B cell (primary cell): ENCODE measurements around the gene USH1G. TPM values are rescaled to one million over a fixed set of nuclear protein-coding genes. Genes with fewer than 3 reads are reported as not detected.

Experiments
- ATAC-seq: fragments of 200-7000 bp; cut with Tn5 transposase; one replicate; pipeline ENCODE4 v1.10.0; 2021; ENCODE audit warnings: low read depth, mild to moderate bottlenecking, moderate number of reproducible peaks, moderate library complexity
- CTCF ChIA-PET: fragments of 350-600 bp; sonication (Branson Sonifier 250); formaldehyde crosslinking; loops from one replicate; lab custom pipeline; 2021; ENCODE audit warnings: antibody characterized with exemption, inconsistent platforms; lab: Charles Lee
- POLR2A ChIA-PET: fragments of 350-600 bp; sonication (Branson Sonifier 250); formaldehyde crosslinking; loops from one replicate; lab custom pipeline; 2021; ENCODE audit warnings: antibody characterized with exemption; lab: Charles Lee
- DNase-seq: peaks from one replicate; pipeline ENCODE4 v3.0.0; 2013
- H2AFZ ChIP-seq: 2 replicates; pipeline ENCODE4 v1.6.1; 2012; ENCODE audit warnings: mild to moderate bottlenecking, low read depth, low read length; ENCODE audit not compliant: insufficient read depth, poor library complexity, severe bottlenecking
- H3K27ac ChIP-seq, 2 donors: 1 replicate in 1 of 2; 2 replicates in 1 of 2; pipeline ENCODE4 v1.5.1; 2012 to 2013; ENCODE audit warnings: low read length in 2 of 2, mild to moderate bottlenecking in 2 of 2, moderate library complexity in 1 of 2
- H3K27me3 ChIP-seq, 4 experiments: fragments of 200-600 bp in 1 of 4; sonication (generic) in 1 of 4; replicated peaks in 1 of 4; 1 replicate in 2 of 4; 2 replicates in 2 of 4; pipeline versions ENCODE4 v1.6.1 to v1.7.0; 2013 to 2016; ENCODE audit warnings: low read length in 3 of 4, mild to moderate bottlenecking in 2 of 4, mixed read lengths in 1 of 4, moderate library complexity in 1 of 4; ENCODE audit not compliant: insufficient read depth in 4 of 4, control insufficient read depth in 3 of 4; ENCODE audit errors: control extremely low read depth in 1 of 4
- H3K36me3 ChIP-seq, 2 experiments: replicated peaks in 1 of 2; 1 replicate in 1 of 2; 2 replicates in 1 of 2; pipeline versions ENCODE4 v1.6.1 to v1.7.1; 2013; ENCODE audit warnings: low read length in 1 of 2; ENCODE audit not compliant: insufficient read depth in 2 of 2, control insufficient read depth in 1 of 2; ENCODE audit errors: control extremely low read depth in 1 of 2, extremely low read depth in 1 of 2
- H3K4me1 ChIP-seq, 2 donors: fragments of 200-600 bp in 1 of 2; sonication (generic) in 1 of 2; 1 replicate in 1 of 2; 2 replicates in 1 of 2; pipeline versions ENCODE4 v1.5.1 to v1.6.1; 2013 to 2017; ENCODE audit warnings: low read length in 2 of 2; ENCODE audit not compliant: control insufficient read depth in 2 of 2, insufficient read depth in 2 of 2
- H3K4me2 ChIP-seq: replicated peaks from 2 replicates; pipeline ENCODE3; 2012; ENCODE audit warnings: mild to moderate bottlenecking, low read depth, low read length; ENCODE audit not compliant: poor library complexity, severe bottlenecking
- H3K4me3 ChIP-seq, 5 experiments: fragments of 200-600 bp in 1 of 5; sonication (generic) in 1 of 5; 1 replicate in 3 of 5; 2 replicates in 2 of 5; pipeline versions ENCODE4 v1.5.1 to v1.7.0; 2011 to 2016; ENCODE audit warnings: low read length in 4 of 5, mild to moderate bottlenecking in 4 of 5, low read depth in 2 of 5, control low read depth in 1 of 5, moderate library complexity in 1 of 5; ENCODE audit not compliant: insufficient read depth in 1 of 5; ENCODE audit errors: control extremely low read depth in 1 of 5, extremely low read depth in 1 of 5
- H3K79me2 ChIP-seq: fragments of 200-600 bp; sonication (generic); one replicate; pipeline ENCODE4 v1.6.0; 2016; ENCODE audit warnings: low read length; ENCODE audit not compliant: control insufficient read depth, insufficient read depth
- H3K9ac ChIP-seq: fragments of 200-600 bp; sonication (generic); 2 replicates; pipeline ENCODE4 v1.6.1; 2017; ENCODE audit warnings: mild to moderate bottlenecking, low read length, moderate library complexity
- H3K9me3 ChIP-seq, 3 donors: one replicate each; pipeline versions ENCODE4 v1.6.1 to v1.7.1; 2013; ENCODE audit warnings: low read length in 2 of 3; ENCODE audit not compliant: control insufficient read depth in 2 of 3, insufficient read depth in 1 of 3; ENCODE audit errors: control extremely low read depth in 1 of 3
- H4K20me1 ChIP-seq: 2 replicates; pipeline ENCODE4 v1.6.0; 2012; ENCODE audit warnings: mild to moderate bottlenecking, low read length; ENCODE audit not compliant: insufficient read depth, control insufficient read depth, poor library complexity, severe bottlenecking
- H3K27ac Mint-ChIP-seq: one replicate; pipeline ENCODE4 v1.8.0; 2021; ENCODE audit warnings: mixed read lengths
- H3K27me3 Mint-ChIP-seq: one replicate; pipeline ENCODE4 v1.8.0; 2021; ENCODE audit warnings: mixed read lengths
- H3K4me1 Mint-ChIP-seq: one replicate; pipeline ENCODE4 v1.8.0; 2021; ENCODE audit warnings: mixed read lengths
- H3K4me3 Mint-ChIP-seq: one replicate; pipeline ENCODE4 v1.8.0; 2021; ENCODE audit warnings: mixed read lengths
- H3K9me3 Mint-ChIP-seq: one replicate; pipeline ENCODE4 v1.8.0; 2022; ENCODE audit warnings: mixed read lengths; ENCODE audit not compliant: insufficient read depth
- EZH2 ChIP-seq: IDR thresholded peaks from 2 replicates; pipeline ENCODE4 v1.6.1; 2012; ENCODE audit warnings: borderline replicate concordance, low read depth, mild to moderate bottlenecking, moderate library complexity, low read length; ENCODE audit not compliant: insufficient read depth, poor library complexity, severe bottlenecking
- WGBS: methylation state at CpG from one replicate; pipeline ENCODE4 v1.1.5; 2013; ENCODE audit warnings: missing lambda C conversion rate; ENCODE audit not compliant: insufficient coverage; 5-methylcytosine and 5-hydroxymethylcytosine counted together
- intact Hi-C: fragments of 100-400 bp; cut with micrococcal nuclease; formaldehyde crosslinking; loops from one replicate; pipeline ENCODE4 v1.10.0; 2022
- polyA plus RNA-seq: library from polyadenylated mRNA; depleted of rRNA; stranded (reverse); fragments of >200 nt; gene quantifications from 2 replicates; pipeline ENCODE4 v1.2.3, GENCODE V29; 2012
- total RNA-seq, 2 donors: library from RNA; stranded (reverse); fragments of 120-200 nt in 1 of 2; gene quantifications; 1 replicate in 1 of 2; 2 replicates in 1 of 2; pipeline versions ENCODE4 v1.2.3 to v1.2.4, GENCODE V29; 2013 to 2022
- TF ChIP-seq, protein P1 (sequence below): fragments of 200-600 bp; IDR thresholded peaks from one replicate; pipeline ENCODE4 v1.8.0; 2022; ENCODE audit warnings: antibody characterized with exemption, mild to moderate bottlenecking

Gene USH1G
- total and polyA plus RNA-seq, 2 donors (not counting 1 experiment from before 2014, with no cell fraction given) = not detected

DNA sequence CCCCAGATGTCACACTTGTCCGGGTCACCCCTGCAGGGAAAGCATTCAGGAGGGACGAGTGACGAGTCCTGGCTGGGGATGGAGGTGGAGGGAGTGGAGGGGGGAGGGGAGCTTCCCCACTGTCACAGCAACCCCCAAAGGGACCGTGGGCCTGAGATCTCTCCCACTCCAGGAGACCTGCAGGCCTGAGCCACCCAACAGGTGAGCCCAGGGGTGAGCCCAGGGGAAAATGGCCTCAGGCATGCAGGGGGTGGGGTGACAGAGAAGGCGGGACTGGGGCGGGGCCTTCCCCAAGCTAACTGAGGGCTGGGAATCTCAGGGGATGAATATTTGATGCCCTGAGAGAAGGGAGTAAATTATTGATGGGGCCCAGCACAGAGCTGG, 2.4 kb downstream of the USH1G start:
- Histone ChIP-seq H3K9me3 (peaks cover 0 to 16% (median 0%) of the 10 kb centered on the region in 3 donors), H3K36me3 (no peaks in the 10 kb centered on the region), H3K27ac (no peak overlapping the region), H3K79me2 (no peaks in the 10 kb centered on the region), H3K9ac (no peak overlapping the region), H3K4me2 (no peak overlapping the region), H3K4me1 (peaks cover 24 to 25% of the 10 kb centered on the region in 2 donors), H3K27me3 (peaks cover 0 to 74% (median 36%) of the 10 kb centered on the region in 4 experiments), H3K4me3 (no peak overlapping the region), H4K20me1 (no peaks in the 10 kb centered on the region), H2AFZ (no peak overlapping the region)
- peaks cover 51% of the 10 kb centered on the region for H3K27me3 Mint-ChIP-seq
- H3K27ac Mint-ChIP-seq = no peak overlapping the region
- intact Hi-C loops = no loop called here
- TF ChIP-seq, protein P1, sequence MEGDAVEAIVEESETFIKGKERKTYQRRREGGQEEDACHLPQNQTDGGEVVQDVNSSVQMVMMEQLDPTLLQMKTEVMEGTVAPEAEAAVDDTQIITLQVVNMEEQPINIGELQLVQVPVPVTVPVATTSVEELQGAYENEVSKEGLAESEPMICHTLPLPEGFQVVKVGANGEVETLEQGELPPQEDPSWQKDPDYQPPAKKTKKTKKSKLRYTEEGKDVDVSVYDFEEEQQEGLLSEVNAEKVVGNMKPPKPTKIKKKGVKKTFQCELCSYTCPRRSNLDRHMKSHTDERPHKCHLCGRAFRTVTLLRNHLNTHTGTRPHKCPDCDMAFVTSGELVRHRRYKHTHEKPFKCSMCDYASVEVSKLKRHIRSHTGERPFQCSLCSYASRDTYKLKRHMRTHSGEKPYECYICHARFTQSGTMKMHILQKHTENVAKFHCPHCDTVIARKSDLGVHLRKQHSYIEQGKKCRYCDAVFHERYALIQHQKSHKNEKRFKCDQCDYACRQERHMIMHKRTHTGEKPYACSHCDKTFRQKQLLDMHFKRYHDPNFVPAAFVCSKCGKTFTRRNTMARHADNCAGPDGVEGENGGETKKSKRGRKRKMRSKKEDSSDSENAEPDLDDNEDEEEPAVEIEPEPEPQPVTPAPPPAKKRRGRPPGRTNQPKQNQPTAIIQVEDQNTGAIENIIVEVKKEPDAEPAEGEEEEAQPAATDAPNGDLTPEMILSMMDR = no peak
- no peak for TF ChIP-seq EZH2
- H3K4me3 Mint-ChIP-seq = no peak overlapping the region
- DNase-seq (no peak), ATAC-seq (no peak)
- 73% methylated on average over 6 of the region's 6 CpGs for WGBS
- ChIA-PET CTCF (no interaction called here), POLR2A (no interaction called here)
- no peaks in the 10 kb centered on the region for H3K9me3 Mint-ChIP-seq
- H3K4me1 Mint-ChIP-seq = peaks cover 15% of the 10 kb centered on the region

DNA sequence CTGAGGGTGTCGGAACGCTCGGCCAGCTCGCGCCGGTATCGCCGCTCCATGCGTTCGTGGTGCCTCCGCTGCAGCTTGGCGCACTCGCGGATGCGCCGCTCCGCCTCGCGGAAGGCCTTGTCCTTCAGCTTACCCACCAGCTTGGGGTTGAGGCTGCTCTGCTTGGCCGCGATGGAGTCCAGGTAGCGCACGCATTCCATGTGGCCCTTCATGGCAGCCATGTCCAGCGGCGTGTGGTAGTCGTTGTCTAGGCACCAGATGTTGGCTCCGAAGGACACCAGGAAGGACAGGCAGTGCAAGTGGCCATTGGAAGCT, 2.8 kb downstream of the USH1G start:
- H4K20me1 ChIP-seq = no peaks in the 10 kb centered on the region
- H3K36me3 ChIP-seq = no peaks in the 10 kb centered on the region
- Mint-ChIP-seq H3K27ac (no peak overlapping the region), H3K4me1 (peaks cover 13% of the 10 kb centered on the region), H3K9me3 (no peaks in the 10 kb centered on the region), H3K27me3 (peaks cover 47% of the 10 kb centered on the region), H3K4me3 (no peak overlapping the region)
- 81% methylated on average over 27 of the region's 27 CpGs for WGBS
- H3K27me3 ChIP-seq = peaks cover 0 to 74% (median 35%) of the 10 kb centered on the region in 4 experiments
- POLR2A ChIA-PET = no interaction called here
- peaks cover 24 to 25% of the 10 kb centered on the region in 2 donors for H3K4me1 ChIP-seq
- intact Hi-C loops = no loop called here
- TF ChIP-seq, protein P1 = no peak
- TF ChIP-seq EZH2 = no peak
- CTCF ChIA-PET = no interaction called here
- H3K4me2 ChIP-seq = peak overlapping the region; percentile 22
- H3K27ac ChIP-seq = no peak overlapping the region
- no peak overlapping the region for H2AFZ ChIP-seq
- DNase-seq (no peak), ATAC-seq (no peak)
- no peak overlapping the region for H3K9ac ChIP-seq
- no peaks in the 10 kb centered on the region for H3K79me2 ChIP-seq
- H3K4me3 ChIP-seq = no peak overlapping the region
- peaks cover 0 to 16% (median 0%) of the 10 kb centered on the region in 3 donors for H3K9me3 ChIP-seq
